ENCODE data around the gene MSMP.

Gene MSMP

GRCh38 chr9:35755071-35755470 lies 995 bp upstream of the MSMP start:
- no peak for DNase-seq (ENCODE audit: low read depth)
- TF ChIP-seq CTCF (IDR thresholded peaks at IDR 0.05; ENCODE audit: insufficient read depth, low read depth, low read length, missing control alignments), result no peak

GRCh38 chr9:35753466-35753865 lies 610 bp downstream of the MSMP start:
- H3K4me3 ChIP-seq (ENCODE audit: low read length), result no peak overlapping the region

More at GRCh38 chr9:35755071-35755470, 995 bp upstream of the MSMP start:
- H3K4me3 ChIP-seq (ENCODE audit: low read length), result no peak overlapping the region

GRCh38 chr9:35750256-35750531 lies 3.9 kb downstream of the MSMP start:
- no peak for TF ChIP-seq CTCF (IDR thresholded peaks at IDR 0.05; ENCODE audit: insufficient read depth, low read depth, low read length, missing control alignments)
- no peak for DNase-seq (ENCODE audit: low read depth)
- peak overlapping the region; percentile 80 for H3K4me3 ChIP-seq (ENCODE audit: low read length)

More at GRCh38 chr9:35753466-35753865, 610 bp downstream of the MSMP start:
- no peak for DNase-seq (ENCODE audit: low read depth)
- TF ChIP-seq CTCF (IDR thresholded peaks at IDR 0.05; ENCODE audit: insufficient read depth, low read depth, low read length, missing control alignments), result no peak

GRCh38 chr9:35749515-35750255 lies 4.4 kb downstream of the MSMP start:
- peak; percentile 40 for DNase-seq (ENCODE audit: low read depth)
- peak overlapping the region; percentile 80 for H3K4me3 ChIP-seq (ENCODE audit: low read length)

GRCh38 chr9:35748858-35749514 lies 5.1 kb downstream of the MSMP start, which contains the start of the genes GBA2 and RGP1:
GBA2 (minus strand) TSS chr9:35749228; CDS start chr9:35748704, 524 bp downstream.
RGP1 (plus strand) TSS chr9:35749287; CDS start chr9:35749756, 469 bp downstream.
- no peak for TF ChIP-seq CTCF (IDR thresholded peaks at IDR 0.05; ENCODE audit: insufficient read depth, low read depth, low read length, missing control alignments)
- H3K4me3 ChIP-seq (ENCODE audit: low read length), result peak within 1 kb of the TSS; percentile 80
- DNase-seq (ENCODE audit: low read depth), result peak; percentile 76

More at GRCh38 chr9:35749515-35750255, 4.4 kb downstream of the MSMP start:
- no peak for TF ChIP-seq CTCF (IDR thresholded peaks at IDR 0.05; ENCODE audit: insufficient read depth, low read depth, low read length, missing control alignments)

GRCh38 chr9:35748242-35748857 lies 5.7 kb downstream of the MSMP start:
- H3K4me3 ChIP-seq (ENCODE audit: low read length), result peak overlapping the region; percentile 80
- no peak for TF ChIP-seq CTCF (IDR thresholded peaks at IDR 0.05; ENCODE audit: insufficient read depth, low read depth, low read length, missing control alignments)
- DNase-seq (ENCODE audit: low read depth), result no peak
